ENCODE results near the gene RHBDD1. TPM values are rescaled to one million over a fixed set of nuclear protein-coding genes. Genes with fewer than 3 reads are reported as not detected.

Gene RHBDD1
- polyA plus RNA-seq, 1 donor from 2014 or later: 5.4 TPM

DNA sequence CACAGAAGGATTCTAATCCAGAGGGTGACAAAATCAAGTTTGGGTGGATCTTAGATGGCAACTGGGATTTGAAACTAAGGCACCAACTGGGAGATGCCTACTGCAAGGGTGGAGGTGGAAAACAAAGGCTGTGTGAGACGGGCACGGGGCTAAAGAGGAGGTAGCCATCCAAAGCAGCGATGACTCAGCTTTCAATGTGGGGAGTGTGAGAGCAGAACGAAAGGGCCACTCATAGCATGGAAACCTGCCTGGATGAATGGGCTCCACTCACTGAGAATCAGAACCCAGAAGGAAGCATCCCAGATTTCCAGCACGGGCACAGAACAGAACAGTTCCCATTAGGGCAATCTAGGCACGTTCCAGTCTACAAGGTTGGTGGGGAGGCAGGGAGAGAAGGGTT, 168.6 kb downstream of the RHBDD1 start:
- no peaks in the 10 kb centered on the region for H4K20me1 ChIP-seq (ENCODE audit: insufficient read depth)
- TF ChIP-seq TAF1 (IDR thresholded peaks at IDR 0.05; ENCODE audit: low read depth) (no peak), RAD21 (conservative IDR thresholded peaks at IDR 0.05) (no peak), POLR2AphosphoS5 (IDR thresholded peaks at IDR 0.05) (no peak), EZH2 (IDR thresholded peaks at IDR 0.05; ENCODE audit: borderline replicate concordance, insufficient read depth, low read length, poor library complexity, severe bottlenecking) (no peak), EP300 (conservative IDR thresholded peaks at IDR 0.05; ENCODE audit: poor library complexity, severe bottlenecking) (no peak), SMC3 (conservative IDR thresholded peaks at IDR 0.05; ENCODE audit: poor library complexity) (no peak), MXI1 (conservative IDR thresholded peaks at IDR 0.05; ENCODE audit: poor library complexity, severe bottlenecking) (no peak)
- TF ChIP-seq, protein P1, sequence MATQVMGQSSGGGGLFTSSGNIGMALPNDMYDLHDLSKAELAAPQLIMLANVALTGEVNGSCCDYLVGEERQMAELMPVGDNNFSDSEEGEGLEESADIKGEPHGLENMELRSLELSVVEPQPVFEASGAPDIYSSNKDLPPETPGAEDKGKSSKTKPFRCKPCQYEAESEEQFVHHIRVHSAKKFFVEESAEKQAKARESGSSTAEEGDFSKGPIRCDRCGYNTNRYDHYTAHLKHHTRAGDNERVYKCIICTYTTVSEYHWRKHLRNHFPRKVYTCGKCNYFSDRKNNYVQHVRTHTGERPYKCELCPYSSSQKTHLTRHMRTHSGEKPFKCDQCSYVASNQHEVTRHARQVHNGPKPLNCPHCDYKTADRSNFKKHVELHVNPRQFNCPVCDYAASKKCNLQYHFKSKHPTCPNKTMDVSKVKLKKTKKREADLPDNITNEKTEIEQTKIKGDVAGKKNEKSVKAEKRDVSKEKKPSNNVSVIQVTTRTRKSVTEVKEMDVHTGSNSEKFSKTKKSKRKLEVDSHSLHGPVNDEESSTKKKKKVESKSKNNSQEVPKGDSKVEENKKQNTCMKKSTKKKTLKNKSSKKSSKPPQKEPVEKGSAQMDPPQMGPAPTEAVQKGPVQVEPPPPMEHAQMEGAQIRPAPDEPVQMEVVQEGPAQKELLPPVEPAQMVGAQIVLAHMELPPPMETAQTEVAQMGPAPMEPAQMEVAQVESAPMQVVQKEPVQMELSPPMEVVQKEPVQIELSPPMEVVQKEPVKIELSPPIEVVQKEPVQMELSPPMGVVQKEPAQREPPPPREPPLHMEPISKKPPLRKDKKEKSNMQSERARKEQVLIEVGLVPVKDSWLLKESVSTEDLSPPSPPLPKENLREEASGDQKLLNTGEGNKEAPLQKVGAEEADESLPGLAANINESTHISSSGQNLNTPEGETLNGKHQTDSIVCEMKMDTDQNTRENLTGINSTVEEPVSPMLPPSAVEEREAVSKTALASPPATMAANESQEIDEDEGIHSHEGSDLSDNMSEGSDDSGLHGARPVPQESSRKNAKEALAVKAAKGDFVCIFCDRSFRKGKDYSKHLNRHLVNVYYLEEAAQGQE (IDR thresholded peaks at IDR 0.05; ENCODE audit: borderline replicate concordance): no peak
- TF ChIP-seq, protein P2, sequence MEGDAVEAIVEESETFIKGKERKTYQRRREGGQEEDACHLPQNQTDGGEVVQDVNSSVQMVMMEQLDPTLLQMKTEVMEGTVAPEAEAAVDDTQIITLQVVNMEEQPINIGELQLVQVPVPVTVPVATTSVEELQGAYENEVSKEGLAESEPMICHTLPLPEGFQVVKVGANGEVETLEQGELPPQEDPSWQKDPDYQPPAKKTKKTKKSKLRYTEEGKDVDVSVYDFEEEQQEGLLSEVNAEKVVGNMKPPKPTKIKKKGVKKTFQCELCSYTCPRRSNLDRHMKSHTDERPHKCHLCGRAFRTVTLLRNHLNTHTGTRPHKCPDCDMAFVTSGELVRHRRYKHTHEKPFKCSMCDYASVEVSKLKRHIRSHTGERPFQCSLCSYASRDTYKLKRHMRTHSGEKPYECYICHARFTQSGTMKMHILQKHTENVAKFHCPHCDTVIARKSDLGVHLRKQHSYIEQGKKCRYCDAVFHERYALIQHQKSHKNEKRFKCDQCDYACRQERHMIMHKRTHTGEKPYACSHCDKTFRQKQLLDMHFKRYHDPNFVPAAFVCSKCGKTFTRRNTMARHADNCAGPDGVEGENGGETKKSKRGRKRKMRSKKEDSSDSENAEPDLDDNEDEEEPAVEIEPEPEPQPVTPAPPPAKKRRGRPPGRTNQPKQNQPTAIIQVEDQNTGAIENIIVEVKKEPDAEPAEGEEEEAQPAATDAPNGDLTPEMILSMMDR (IDR thresholded peaks at IDR 0.05; ENCODE audit: poor library complexity, severe bottlenecking): no peak
- no peaks in the 10 kb centered on the region for H3K79me2 ChIP-seq (replicated peaks; ENCODE audit: insufficient read depth, low read length)
- no peak overlapping the region for H3K9ac ChIP-seq (ENCODE audit: low read length)
- H3K36me3 ChIP-seq (ENCODE audit: insufficient read depth, low read length): no peaks in the 10 kb centered on the region
- no peak overlapping the region for H3K4me2 ChIP-seq (ENCODE audit: low read length)
- H3K4me3 ChIP-seq (ENCODE audit: low read length): no peak overlapping the region
- H3F3A ChIP-seq (ENCODE audit: insufficient read depth, low read length, poor library complexity, severe bottlenecking): peaks cover 7% of the 10 kb centered on the region
- peak overlapping the region; percentile 92 for H3K27ac ChIP-seq (ENCODE audit: low read length)
- H3K9me3 ChIP-seq (ENCODE audit: low read length): no peaks in the 10 kb centered on the region
- no peak overlapping the region for H2AFZ ChIP-seq (ENCODE audit: low read depth, low read length)
- H3K27me3 ChIP-seq (ENCODE audit: insufficient read depth, low read depth, low read length): no peaks in the 10 kb centered on the region
- no peaks in the 10 kb centered on the region for H3K9me2 ChIP-seq (ENCODE audit: insufficient read depth, low read length)

DNA sequence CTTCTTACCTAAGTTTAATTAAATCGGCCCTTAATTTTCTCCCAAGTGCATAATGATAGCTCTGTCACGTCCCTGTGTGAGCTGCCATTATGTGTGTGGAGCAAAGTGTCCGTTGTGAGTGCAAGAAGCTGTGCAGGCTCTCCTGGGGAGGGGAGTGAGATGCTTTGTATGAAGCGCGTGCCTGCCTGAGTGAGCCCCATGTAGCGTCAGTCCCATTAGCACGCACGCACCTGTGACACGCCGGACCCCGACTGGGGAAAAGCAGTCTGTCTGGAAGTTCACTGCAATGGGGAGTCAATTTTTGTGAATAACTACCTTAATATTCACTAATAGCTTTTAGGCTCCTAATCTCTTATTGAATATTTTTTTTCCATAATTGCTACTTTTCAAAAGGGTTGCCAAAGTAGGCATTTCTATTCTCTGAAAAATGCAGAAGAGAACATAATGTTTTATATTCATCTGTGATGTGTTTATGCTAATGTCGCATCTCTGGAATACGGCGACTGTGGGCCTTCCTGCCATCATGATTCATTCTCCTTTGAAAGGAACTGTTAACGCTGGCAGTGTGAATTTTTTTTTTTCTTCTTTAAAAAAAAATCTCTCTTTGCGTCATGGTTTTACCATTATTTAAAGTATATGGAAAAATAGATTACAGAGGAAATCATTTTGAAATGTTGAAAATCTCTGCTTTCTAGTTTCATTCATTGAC, 170.5 kb downstream of the RHBDD1 start:
- Histone ChIP-seq H3K9me3 (ENCODE audit: low read length) (no peaks in the 10 kb centered on the region), H4K20me1 (ENCODE audit: insufficient read depth) (no peaks in the 10 kb centered on the region), H3F3A (ENCODE audit: insufficient read depth, low read length, poor library complexity, severe bottlenecking) (peaks cover 7% of the 10 kb centered on the region), H3K27me3 (ENCODE audit: insufficient read depth, low read depth, low read length) (no peaks in the 10 kb centered on the region), H3K9me2 (ENCODE audit: insufficient read depth, low read length) (no peaks in the 10 kb centered on the region), H3K36me3 (ENCODE audit: insufficient read depth, low read length) (no peaks in the 10 kb centered on the region), H3K4me3 (ENCODE audit: low read length) (peak overlapping the region; percentile 54), H3K79me2 (replicated peaks; ENCODE audit: insufficient read depth, low read length) (no peaks in the 10 kb centered on the region), H3K4me2 (ENCODE audit: low read length) (peak overlapping the region; percentile 48), H2AFZ (ENCODE audit: low read depth, low read length) (no peak overlapping the region), H3K9ac (ENCODE audit: low read length) (peak overlapping the region; percentile 55), H3K27ac (ENCODE audit: low read length) (peak overlapping the region; percentile 92)
- TF ChIP-seq, protein P2 (IDR thresholded peaks at IDR 0.05; ENCODE audit: poor library complexity, severe bottlenecking): no peak
- no peak for TF ChIP-seq RAD21 (conservative IDR thresholded peaks at IDR 0.05)
- TF ChIP-seq POLR2AphosphoS5 (IDR thresholded peaks at IDR 0.05): peak; percentile 95
- TF ChIP-seq, protein P1 (IDR thresholded peaks at IDR 0.05; ENCODE audit: borderline replicate concordance): peak; percentile 93
- no peak for TF ChIP-seq EZH2 (IDR thresholded peaks at IDR 0.05; ENCODE audit: borderline replicate concordance, insufficient read depth, low read length, poor library complexity, severe bottlenecking)
- no peak for TF ChIP-seq MXI1 (conservative IDR thresholded peaks at IDR 0.05; ENCODE audit: poor library complexity, severe bottlenecking)
- TF ChIP-seq EP300 (conservative IDR thresholded peaks at IDR 0.05; ENCODE audit: poor library complexity, severe bottlenecking): peak; percentile 96
- peak; percentile 46 for TF ChIP-seq TAF1 (IDR thresholded peaks at IDR 0.05; ENCODE audit: low read depth)
- no peak for TF ChIP-seq SMC3 (conservative IDR thresholded peaks at IDR 0.05; ENCODE audit: poor library complexity)
